Measurements from ENCODE around the gene PLCD4.

PLCD4 gene

DNA sequence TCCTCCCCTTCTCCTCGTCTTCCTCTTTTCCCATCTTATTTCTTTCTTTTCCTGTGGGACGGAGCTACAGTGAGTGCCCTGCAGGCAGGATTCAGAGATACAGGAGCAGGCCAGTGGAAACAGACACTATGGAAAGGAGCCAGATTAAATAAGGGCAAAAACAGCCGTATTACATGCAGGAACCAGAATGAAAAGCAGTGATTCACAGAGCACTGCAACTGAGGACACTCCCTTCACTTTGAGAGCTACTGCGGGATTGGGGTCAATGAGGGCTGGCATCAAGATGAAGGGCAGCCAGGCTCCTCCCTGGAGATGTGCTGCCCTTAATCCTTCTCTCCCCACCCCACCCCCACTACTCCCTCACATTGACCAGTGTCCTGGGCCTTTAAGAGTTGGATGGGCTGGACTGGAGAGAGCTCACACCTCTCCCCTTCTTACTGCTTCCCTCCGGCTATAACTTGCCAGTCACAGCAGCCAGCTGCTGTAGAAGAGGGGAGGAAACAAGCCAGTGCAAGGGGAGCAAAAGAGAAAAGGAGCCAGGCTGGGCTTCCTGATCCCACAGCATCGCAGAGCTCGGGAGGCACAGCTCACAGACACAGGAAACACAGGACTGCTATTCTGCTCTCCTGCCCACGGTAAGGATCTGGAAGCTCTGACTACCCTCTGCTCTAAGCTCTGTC, at the start of gene PLCD4:
Gene PLCD4, plus strand, starts transcription at position 464 of the 680 bp plus-strand sequence. CDS start 7,841 bp downstream, outside the sequence.
- in situ Hi-C loops (cut with HindIII; ENCODE audit: low sequenced_read_pairs) = no loop called here

- in situ Hi-C loops (cut with HindIII; ENCODE audit: low sequenced_read_pairs) = no loop called here
Observed at GRCh38 chr2:218557941-218558340, 49.8 kb upstream of the PLCD4 start.

DNA sequence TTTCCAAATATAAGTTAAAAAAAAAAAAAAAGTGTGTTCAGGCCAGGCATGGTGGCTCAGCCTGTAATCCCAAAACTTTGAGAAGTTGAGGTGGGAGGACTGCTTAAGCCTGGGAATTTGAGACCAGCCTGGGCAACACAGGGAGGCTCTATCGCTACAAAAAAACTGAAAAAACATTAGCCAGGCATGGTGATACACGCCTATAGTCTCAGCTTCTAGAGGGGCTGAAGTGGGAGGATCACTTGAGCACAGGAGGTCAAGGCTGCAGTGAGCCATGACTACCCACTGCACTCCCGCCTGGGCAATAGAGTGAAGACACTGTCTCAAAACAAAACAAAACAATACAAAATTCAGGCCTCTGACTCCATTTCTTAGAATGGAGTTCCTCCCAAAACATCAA, 48.7 kb upstream of the PLCD4 start:
- in situ Hi-C loops (cut with HindIII; ENCODE audit: low sequenced_read_pairs) = no loop called here

- in situ Hi-C loops (cut with HindIII; ENCODE audit: low sequenced_read_pairs) = no loop called here
Observed at GRCh38 chr2:218564056-218564455, 43.6 kb upstream of the PLCD4 start.

GRCh38 chr2:218566296-218566695, 41.4 kb upstream of the PLCD4 start:
- in situ Hi-C loops (cut with HindIII; ENCODE audit: low sequenced_read_pairs) = loop anchor here (5.0 kb wide), 3 partner anchors 44 to 99 kb away; partner anchors contain the start of genes BCS1L and ZNF142

GRCh38 chr2:218567797-218568189, 39.9 kb upstream of the PLCD4 start:
- in situ Hi-C loops (cut with HindIII; ENCODE audit: low sequenced_read_pairs) = loop anchor here (5.0 kb wide), 3 partner anchors 45 to 100 kb away; partner anchors contain the start of genes BCS1L and ZNF142

DNA sequence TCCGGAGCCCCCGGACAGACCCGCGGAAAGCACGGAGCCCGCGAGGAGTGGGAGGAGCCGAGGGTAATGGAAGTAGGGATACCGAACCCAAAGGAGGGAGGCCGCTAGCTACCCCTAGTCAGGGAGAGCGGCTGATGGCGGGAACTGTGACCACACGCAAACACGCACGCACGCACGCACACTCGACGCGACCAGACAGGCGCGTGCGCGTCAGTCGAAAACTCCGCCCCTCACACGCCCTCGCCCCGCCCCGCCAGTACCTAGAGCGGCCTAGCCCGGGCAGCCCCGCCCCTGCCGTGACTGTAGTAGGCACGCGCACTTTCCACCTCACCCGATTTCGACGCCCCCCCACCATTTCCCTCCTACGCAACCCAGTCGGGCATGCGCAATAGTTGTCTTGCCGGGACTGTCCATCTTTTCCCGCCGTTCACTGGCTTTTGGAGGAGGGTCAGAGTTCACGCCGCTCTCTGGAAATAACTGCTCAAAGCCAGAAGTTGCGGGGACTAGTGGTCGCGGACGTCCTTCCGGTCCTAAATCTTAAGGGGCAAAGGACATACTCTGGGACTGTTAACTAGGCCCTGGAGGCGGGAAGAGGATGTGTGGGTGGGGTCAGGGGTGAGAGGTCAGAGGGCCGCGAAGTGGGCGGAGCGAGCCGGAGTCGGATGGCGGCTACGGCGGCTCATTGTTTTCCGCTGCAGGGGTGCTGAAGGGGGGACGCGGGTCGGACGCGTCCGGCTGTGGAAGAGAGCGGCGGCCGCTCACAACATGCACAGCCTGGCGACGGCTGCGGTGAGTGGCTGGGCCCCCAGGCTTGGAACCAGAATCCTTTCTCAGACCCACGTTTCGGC, 39.3 kb upstream of the PLCD4 start, which contains the start of the genes CNOT9 and USP37:
Gene CNOT9, plus strand, starts transcription at position 650 of the 848 bp plus-strand sequence. Its CDS starts 116 bp downstream, at position 766.
Gene USP37, minus strand, starts transcription at position 162 of the 848 bp plus-strand sequence. CDS start 9,698 bp downstream, outside the sequence.
- in situ Hi-C loops (cut with HindIII; ENCODE audit: low sequenced_read_pairs) = loop anchor here (5.0 kb wide), 3 partner anchors 46 to 101 kb away; partner anchors contain the start of genes BCS1L and ZNF142

DNA sequence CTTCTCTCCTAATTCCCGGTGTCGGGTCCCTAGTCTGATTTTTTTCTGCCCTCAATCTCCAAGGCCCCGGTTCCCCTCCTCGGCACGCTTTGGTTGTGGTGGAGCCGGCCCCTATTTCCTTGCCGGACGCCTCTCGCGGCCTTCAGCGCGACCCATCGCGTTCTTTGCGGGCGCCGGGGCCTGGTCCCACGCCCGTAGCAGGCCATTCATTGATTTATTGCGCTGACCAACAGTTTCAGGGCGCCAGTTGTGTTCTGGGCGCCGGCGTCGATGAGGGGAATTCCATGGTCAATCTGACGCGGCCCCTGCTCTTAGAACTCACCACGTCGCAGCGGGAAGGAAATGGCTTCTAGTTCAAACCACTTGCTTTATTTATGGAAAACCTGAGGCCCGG, 38.7 kb upstream of the PLCD4 start:
- in situ Hi-C loops (cut with HindIII; ENCODE audit: low sequenced_read_pairs) = loop anchor here (5.0 kb wide), 3 partner anchors 47 to 102 kb away; partner anchors contain the start of genes BCS1L and ZNF142

DNA sequence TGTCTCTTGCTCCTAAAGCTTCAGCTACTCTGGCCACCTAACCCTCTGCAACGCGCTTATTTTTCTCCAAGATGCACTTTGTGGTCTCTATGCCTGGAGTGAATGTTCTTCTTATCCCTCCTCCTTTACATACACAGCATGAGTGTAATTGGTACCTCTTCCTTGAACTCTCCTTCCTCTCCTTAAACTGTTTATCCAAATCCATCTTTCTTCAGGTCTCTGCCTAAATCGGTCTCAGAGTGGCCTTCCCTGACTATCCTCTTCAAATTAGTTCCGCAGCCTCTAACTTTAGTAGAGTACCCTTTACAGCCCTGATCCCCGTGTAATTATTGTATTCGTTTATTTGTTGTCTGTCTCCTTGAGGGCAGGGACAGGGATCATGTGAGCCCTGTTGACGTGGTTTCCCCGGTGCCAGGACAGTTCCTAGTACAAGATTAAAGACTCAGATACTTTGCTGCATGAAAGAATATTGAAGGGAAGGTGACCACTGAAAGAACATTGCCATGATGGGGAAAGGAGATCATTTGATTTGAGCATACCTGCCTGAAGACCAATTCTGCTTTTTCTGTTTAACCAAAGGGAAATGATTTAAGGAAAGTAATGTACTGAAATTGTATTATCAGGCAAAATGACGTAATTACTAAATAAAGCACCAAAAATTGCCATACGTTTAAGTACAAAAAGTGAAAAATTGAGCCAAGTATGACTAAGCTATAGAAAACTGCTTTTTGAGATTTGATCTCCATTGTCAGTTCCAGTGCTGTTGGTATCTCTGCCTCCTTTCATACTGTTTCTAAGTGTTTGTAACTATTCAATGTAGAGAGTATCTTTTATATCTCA, 37.8 kb upstream of the PLCD4 start:
- in situ Hi-C loops (cut with HindIII; ENCODE audit: low sequenced_read_pairs) = loop anchor here (5.0 kb wide), 3 partner anchors 48 to 103 kb away; partner anchors contain the start of genes BCS1L and ZNF142

DNA sequence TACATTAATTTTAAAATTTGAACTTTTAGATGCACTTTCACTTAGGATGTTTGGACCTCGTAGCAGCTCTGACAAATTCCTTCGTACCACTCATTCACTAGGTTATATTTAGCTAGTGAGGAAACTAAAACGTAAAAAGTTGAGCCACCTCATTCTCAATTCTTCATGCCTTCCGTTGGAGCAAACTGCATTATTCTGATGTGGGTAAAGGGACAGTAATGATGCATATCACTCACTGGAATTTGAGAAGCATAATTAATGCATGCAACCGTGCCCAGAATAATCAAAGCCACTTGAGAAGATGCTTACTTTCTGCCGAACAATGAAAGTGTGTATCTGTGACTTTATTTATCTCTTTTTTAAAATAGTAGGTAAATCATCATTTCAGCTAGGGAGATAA, 36.8 kb upstream of the PLCD4 start:
- in situ Hi-C loops (cut with HindIII; ENCODE audit: low sequenced_read_pairs) = no loop called here

GRCh38 chr2:218576854-218577253, 30.8 kb upstream of the PLCD4 start:
- in situ Hi-C loops (cut with HindIII; ENCODE audit: low sequenced_read_pairs) = no loop called here

DNA sequence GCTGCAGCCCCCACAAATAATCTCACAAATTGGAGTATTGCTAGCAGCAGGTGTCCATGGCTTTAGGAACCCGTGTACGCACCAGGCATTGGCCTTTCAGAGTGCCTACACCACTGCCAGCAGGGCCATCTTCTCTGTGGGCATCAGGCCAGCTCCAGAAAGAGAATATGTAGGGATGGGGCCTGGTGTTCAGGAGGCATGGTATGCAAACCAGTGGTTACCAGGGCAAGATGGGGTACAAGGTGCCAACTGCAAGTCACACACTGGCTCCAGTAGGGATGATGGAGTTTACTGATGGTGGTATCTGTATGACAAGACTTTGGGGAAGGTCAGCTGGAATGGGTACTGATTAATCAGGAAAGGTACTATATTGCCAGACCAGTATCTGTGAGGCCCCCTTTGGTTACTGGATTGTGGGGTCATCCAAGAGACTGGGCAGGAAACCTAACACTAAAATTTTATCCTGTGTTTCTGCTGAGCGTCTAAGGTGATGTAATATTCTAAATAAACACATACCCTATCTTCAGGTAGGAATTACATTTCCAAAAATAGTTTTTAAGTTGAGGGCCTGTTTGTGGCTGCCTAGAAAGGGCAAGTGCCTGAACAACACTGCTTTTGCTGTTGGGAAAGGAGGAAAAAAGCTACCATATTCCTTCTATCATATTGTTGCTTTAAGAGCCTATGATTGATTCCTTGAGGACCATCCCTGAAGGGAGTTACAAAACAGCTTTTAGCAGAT, 30.0 kb upstream of the PLCD4 start:
- in situ Hi-C loops (cut with HindIII; ENCODE audit: low sequenced_read_pairs) = no loop called here

- in situ Hi-C loops (cut with HindIII; ENCODE audit: low sequenced_read_pairs) = no loop called here
Observed at GRCh38 chr2:218578272-218578877, 29.3 kb upstream of the PLCD4 start.

DNA sequence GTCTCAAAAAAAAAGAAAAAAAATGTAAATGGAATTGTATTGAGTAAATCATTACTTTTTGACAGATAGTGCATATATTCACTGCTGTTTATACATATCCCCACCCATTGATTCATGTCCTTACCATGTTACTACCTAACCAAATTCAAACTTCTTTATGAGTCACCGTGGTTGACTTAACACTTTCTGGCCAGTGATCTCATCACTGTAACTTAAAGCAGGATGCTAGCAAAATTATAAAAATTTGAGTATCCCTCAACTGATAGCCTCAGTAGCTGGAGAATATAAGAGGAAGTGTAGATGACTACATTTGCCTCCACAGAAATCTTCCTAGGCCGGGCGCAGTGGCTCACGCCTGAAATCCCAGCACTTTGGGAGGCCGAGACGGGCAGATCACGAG, 25.6 kb upstream of the PLCD4 start:
- in situ Hi-C loops (cut with HindIII; ENCODE audit: low sequenced_read_pairs) = no loop called here

- in situ Hi-C loops (cut with HindIII; ENCODE audit: low sequenced_read_pairs) = no loop called here
Observed at GRCh38 chr2:218583983-218584850, 23.5 kb upstream of the PLCD4 start.

- in situ Hi-C loops (cut with HindIII; ENCODE audit: low sequenced_read_pairs) = no loop called here
Observed at GRCh38 chr2:218585541-218585940, 22.2 kb upstream of the PLCD4 start.

DNA sequence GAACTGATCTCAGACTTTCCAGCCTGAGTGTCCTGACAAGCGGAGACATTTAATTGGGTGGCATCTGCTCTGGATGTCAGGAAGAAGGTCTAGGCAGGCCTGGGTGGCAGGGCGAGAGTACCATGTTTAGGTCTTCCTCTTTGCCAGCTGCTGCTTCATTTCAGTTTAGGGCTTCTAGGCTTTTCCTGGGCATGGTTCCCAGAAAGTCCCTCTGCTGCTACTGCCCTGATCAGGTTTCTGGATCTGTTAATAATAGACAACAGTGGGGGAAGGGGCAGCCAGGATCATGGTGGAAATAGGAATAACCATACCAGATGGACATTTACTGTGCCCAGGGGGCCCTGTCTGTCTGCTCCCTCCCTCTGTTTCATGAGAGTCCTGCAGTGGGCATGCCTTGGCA, 2.3 kb upstream of the PLCD4 start:
- in situ Hi-C loops (cut with HindIII; ENCODE audit: low sequenced_read_pairs) = no loop called here

- in situ Hi-C loops (cut with HindIII; ENCODE audit: low sequenced_read_pairs) = no loop called here
Observed at GRCh38 chr2:218615868-218616315, 8.2 kb downstream of the PLCD4 start.

Data from endothelial cell of hepatic sinusoid (primary cell).